ENCODE data around the gene PRKACA.

Gene PRKACA

GRCh38 chr19:14110650-14111049 lies 6.9 kb downstream of the PRKACA start:
- Histone ChIP-seq H3K18ac (ENCODE audit: low read length) (no peak overlapping the region), H3K27ac (ENCODE audit: low read depth, low read length) (no peak overlapping the region), H3K4me1 (ENCODE audit: control insufficient read depth, low read depth, low read length) (peaks cover 7% of the 10 kb centered on the region), H3K9ac (ENCODE audit: low read length) (no peak overlapping the region), H2BK5ac (ENCODE audit: low read length) (no peak overlapping the region), H2BK120ac (ENCODE audit: low read depth, low read length) (no peak overlapping the region), H3K4me3 (ENCODE audit: low read length) (no peak overlapping the region), H3K79me1 (ENCODE audit: low read length) (peaks cover 2% of the 10 kb centered on the region), H3K27me3 (ENCODE audit: insufficient read depth, low read length, poor library complexity) (no peaks in the 10 kb centered on the region), H3K4me2 (ENCODE audit: low read length) (no peak overlapping the region), H3K36me3 (ENCODE audit: control insufficient read depth, insufficient read depth, low read length) (no peaks in the 10 kb centered on the region), H3K23ac (ENCODE audit: low read length) (no peak overlapping the region), H2AK5ac (ENCODE audit: low read length) (no peak overlapping the region), H4K8ac (ENCODE audit: low read depth, low read length) (no peak overlapping the region), H4K5ac (ENCODE audit: low read length) (no peak overlapping the region), H3K56ac (ENCODE audit: low read length) (no peak overlapping the region), H3K4ac (ENCODE audit: low read depth, low read length) (no peak overlapping the region), H2BK15ac (replicated peaks; ENCODE audit: low read depth) (no peak overlapping the region), H3K79me2 (ENCODE audit: control insufficient read depth, insufficient read depth, low read length) (no peaks in the 10 kb centered on the region)
- DNase-seq: no peak
- no CpG with 5 or more reads among the region's 2 CpGs for WGBS (ENCODE audit: extremely low coverage, insufficient coverage, low lambda C conversion rate)

GRCh38 chr19:14107581-14108461 lies 9.7 kb downstream of the PRKACA start:
- Histone ChIP-seq H3K56ac (ENCODE audit: low read length) (no peak overlapping the region), H3K4ac (ENCODE audit: low read depth, low read length) (no peak overlapping the region), H3K79me1 (ENCODE audit: low read length) (no peaks in the 10 kb centered on the region), H3K79me2 (ENCODE audit: control insufficient read depth, insufficient read depth, low read length) (no peaks in the 10 kb centered on the region), H2BK15ac (replicated peaks; ENCODE audit: low read depth) (no peak overlapping the region), H3K27ac (ENCODE audit: low read depth, low read length) (no peak overlapping the region), H3K18ac (ENCODE audit: low read length) (no peak overlapping the region), H4K5ac (ENCODE audit: low read length) (no peak overlapping the region), H4K8ac (ENCODE audit: low read depth, low read length) (no peak overlapping the region), H3K4me1 (ENCODE audit: control insufficient read depth, low read depth, low read length) (peaks cover 3% of the 10 kb centered on the region), H3K9ac (ENCODE audit: low read length) (no peak overlapping the region), H3K27me3 (ENCODE audit: insufficient read depth, low read length, poor library complexity) (no peaks in the 10 kb centered on the region), H3K23ac (ENCODE audit: low read length) (no peak overlapping the region), H2BK120ac (ENCODE audit: low read depth, low read length) (no peak overlapping the region), H2AK5ac (ENCODE audit: low read length) (no peak overlapping the region), H2BK5ac (ENCODE audit: low read length) (no peak overlapping the region), H3K4me3 (ENCODE audit: low read length) (no peak overlapping the region), H3K4me2 (ENCODE audit: low read length) (no peak overlapping the region), H3K36me3 (ENCODE audit: control insufficient read depth, insufficient read depth, low read length) (no peaks in the 10 kb centered on the region)
- peak; percentile 34 for DNase-seq
- no CpG with 5 or more reads among the region's 23 CpGs for WGBS (ENCODE audit: extremely low coverage, insufficient coverage, low lambda C conversion rate)

GRCh38 chr19:14106840-14107239 lies 10.7 kb downstream of the PRKACA start:
- Histone ChIP-seq H3K4me2 (ENCODE audit: low read length) (no peak overlapping the region), H3K4me1 (ENCODE audit: control insufficient read depth, low read depth, low read length) (peaks cover under 1% of the 10 kb centered on the region), H3K9ac (ENCODE audit: low read length) (no peak overlapping the region), H4K8ac (ENCODE audit: low read depth, low read length) (no peak overlapping the region), H3K56ac (ENCODE audit: low read length) (no peak overlapping the region), H2AK5ac (ENCODE audit: low read length) (no peak overlapping the region), H2BK5ac (ENCODE audit: low read length) (no peak overlapping the region), H3K27ac (ENCODE audit: low read depth, low read length) (no peak overlapping the region), H3K4me3 (ENCODE audit: low read length) (no peak overlapping the region), H3K23ac (ENCODE audit: low read length) (no peak overlapping the region), H3K4ac (ENCODE audit: low read depth, low read length) (no peak overlapping the region), H3K18ac (ENCODE audit: low read length) (no peak overlapping the region), H2BK15ac (replicated peaks; ENCODE audit: low read depth) (no peak overlapping the region), H4K5ac (ENCODE audit: low read length) (no peak overlapping the region), H3K27me3 (ENCODE audit: insufficient read depth, low read length, poor library complexity) (no peaks in the 10 kb centered on the region), H3K79me1 (ENCODE audit: low read length) (no peaks in the 10 kb centered on the region), H3K79me2 (ENCODE audit: control insufficient read depth, insufficient read depth, low read length) (no peaks in the 10 kb centered on the region), H2BK120ac (ENCODE audit: low read depth, low read length) (no peak overlapping the region), H3K36me3 (ENCODE audit: control insufficient read depth, insufficient read depth, low read length) (no peaks in the 10 kb centered on the region)
- WGBS (ENCODE audit: extremely low coverage, insufficient coverage, low lambda C conversion rate): no CpG with 5 or more reads among the region's 16 CpGs
- DNase-seq: no peak

DNA sequence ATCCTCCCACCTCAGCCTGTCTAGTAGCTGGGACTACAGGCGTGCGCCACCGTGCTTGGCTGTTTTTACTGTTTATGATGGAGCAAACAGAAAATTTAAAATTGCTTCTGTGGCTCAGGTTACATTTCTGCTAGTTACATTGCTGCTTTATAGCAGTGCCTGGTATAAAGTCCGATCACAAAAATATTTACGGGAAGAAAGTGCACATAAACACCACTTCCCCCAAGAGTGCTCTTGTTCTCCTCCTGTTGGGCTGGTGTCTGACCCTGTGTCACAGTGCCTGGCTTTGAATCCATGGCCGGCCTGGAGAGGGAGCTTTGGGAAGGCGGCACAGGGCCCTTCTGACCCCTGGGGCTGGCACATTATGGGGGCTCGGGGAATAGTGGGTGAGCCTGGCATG lies 11.9 kb downstream of the PRKACA start:
- no peak overlapping the region for H3K18ac ChIP-seq (ENCODE audit: low read length)
- H3K23ac ChIP-seq (ENCODE audit: low read length): no peak overlapping the region

DNA sequence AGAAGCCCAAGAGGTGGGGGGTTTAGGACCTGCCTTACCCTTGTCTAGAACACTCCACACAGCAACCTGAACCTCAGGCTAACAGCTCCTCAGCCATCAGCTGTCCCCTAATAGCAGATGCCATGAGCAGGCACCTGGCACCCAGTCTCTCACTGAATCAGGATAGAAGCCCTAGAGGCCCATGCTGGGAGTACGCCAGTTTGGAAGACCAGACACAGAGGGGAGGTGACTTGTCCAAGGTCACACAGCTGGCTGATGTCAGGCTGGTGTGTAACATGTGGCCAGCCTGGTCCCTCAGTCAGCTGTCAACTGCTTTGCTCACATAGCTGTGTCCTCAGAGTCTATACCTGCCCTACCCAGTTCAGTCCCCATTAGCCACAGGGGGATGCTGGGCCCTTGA lies 14.3 kb downstream of the PRKACA start:
- Histone ChIP-seq H2AK5ac (ENCODE audit: low read length) (no peak overlapping the region), H3K4ac (ENCODE audit: low read depth, low read length) (no peak overlapping the region), H3K4me2 (ENCODE audit: low read length) (no peak overlapping the region), H3K4me1 (ENCODE audit: control insufficient read depth, low read depth, low read length) (no peaks in the 10 kb centered on the region), H4K5ac (ENCODE audit: low read length) (no peak overlapping the region), H3K4me3 (ENCODE audit: low read length) (no peak overlapping the region), H2BK5ac (ENCODE audit: low read length) (no peak overlapping the region), H3K36me3 (ENCODE audit: control insufficient read depth, insufficient read depth, low read length) (no peaks in the 10 kb centered on the region), H3K79me2 (ENCODE audit: control insufficient read depth, insufficient read depth, low read length) (no peaks in the 10 kb centered on the region), H3K27ac (ENCODE audit: low read depth, low read length) (no peak overlapping the region), H3K23ac (ENCODE audit: low read length) (no peak overlapping the region), H3K56ac (ENCODE audit: low read length) (no peak overlapping the region), H2BK120ac (ENCODE audit: low read depth, low read length) (no peak overlapping the region), H3K18ac (ENCODE audit: low read length) (no peak overlapping the region), H3K79me1 (ENCODE audit: low read length) (no peaks in the 10 kb centered on the region), H3K27me3 (ENCODE audit: insufficient read depth, low read length, poor library complexity) (no peaks in the 10 kb centered on the region), H2BK15ac (replicated peaks; ENCODE audit: low read depth) (no peak overlapping the region), H3K9ac (ENCODE audit: low read length) (no peak overlapping the region), H4K8ac (ENCODE audit: low read depth, low read length) (no peak overlapping the region)
- DNase-seq: no peak
- WGBS (ENCODE audit: extremely low coverage, insufficient coverage, low lambda C conversion rate): no CpG with 5 or more reads among the region's 1 CpG

More for the DNA sequence above, 11.9 kb downstream of the PRKACA start:
- Histone ChIP-seq H3K4me3 (ENCODE audit: low read length) (no peak overlapping the region), H2BK5ac (ENCODE audit: low read length) (no peak overlapping the region), H2AK5ac (ENCODE audit: low read length) (no peak overlapping the region), H3K9ac (ENCODE audit: low read length) (no peak overlapping the region), H3K4ac (ENCODE audit: low read depth, low read length) (no peak overlapping the region), H3K56ac (ENCODE audit: low read length) (no peak overlapping the region), H3K4me2 (ENCODE audit: low read length) (no peak overlapping the region), H3K36me3 (ENCODE audit: control insufficient read depth, insufficient read depth, low read length) (no peaks in the 10 kb centered on the region), H2BK15ac (replicated peaks; ENCODE audit: low read depth) (no peak overlapping the region), H3K79me1 (ENCODE audit: low read length) (no peaks in the 10 kb centered on the region), H3K79me2 (ENCODE audit: control insufficient read depth, insufficient read depth, low read length) (no peaks in the 10 kb centered on the region), H3K27ac (ENCODE audit: low read depth, low read length) (no peak overlapping the region), H4K5ac (ENCODE audit: low read length) (no peak overlapping the region), H2BK120ac (ENCODE audit: low read depth, low read length) (no peak overlapping the region), H3K27me3 (ENCODE audit: insufficient read depth, low read length, poor library complexity) (no peaks in the 10 kb centered on the region), H4K8ac (ENCODE audit: low read depth, low read length) (no peak overlapping the region), H3K4me1 (ENCODE audit: control insufficient read depth, low read depth, low read length) (no peaks in the 10 kb centered on the region)
- no peak for DNase-seq
- WGBS (ENCODE audit: extremely low coverage, insufficient coverage, low lambda C conversion rate): no CpG with 5 or more reads among the region's 8 CpGs

DNA sequence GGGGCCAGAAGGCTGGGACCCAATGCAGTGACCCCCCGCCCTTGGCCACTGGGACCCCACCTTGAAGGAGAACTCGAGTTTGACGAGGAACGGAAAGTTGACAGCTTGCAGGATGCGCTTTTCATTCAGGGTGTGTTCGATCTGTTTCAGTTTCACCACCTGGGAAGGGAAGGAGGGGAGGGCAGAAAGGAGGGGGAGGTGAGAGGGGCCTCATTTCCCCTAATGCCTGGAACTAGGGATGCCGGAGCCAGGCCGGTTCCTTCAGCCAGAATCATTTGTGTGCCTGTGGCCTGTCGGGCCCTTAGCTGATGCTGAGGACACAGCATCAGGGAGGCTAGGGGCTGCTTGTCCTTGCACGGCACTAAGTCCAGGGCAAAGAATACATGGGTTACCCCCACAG lies 14.8 kb downstream of the PRKACA start:
- Histone ChIP-seq H3K23ac (ENCODE audit: low read length) (no peak overlapping the region), H3K4me2 (ENCODE audit: low read length) (no peak overlapping the region), H3K4me3 (ENCODE audit: low read length) (no peak overlapping the region), H2BK120ac (ENCODE audit: low read depth, low read length) (no peak overlapping the region), H3K9ac (ENCODE audit: low read length) (no peak overlapping the region), H3K56ac (ENCODE audit: low read length) (no peak overlapping the region), H2AK5ac (ENCODE audit: low read length) (no peak overlapping the region), H3K27ac (ENCODE audit: low read depth, low read length) (no peak overlapping the region), H3K4ac (ENCODE audit: low read depth, low read length) (no peak overlapping the region), H3K4me1 (ENCODE audit: control insufficient read depth, low read depth, low read length) (no peaks in the 10 kb centered on the region), H4K8ac (ENCODE audit: low read depth, low read length) (no peak overlapping the region), H3K27me3 (ENCODE audit: insufficient read depth, low read length, poor library complexity) (no peaks in the 10 kb centered on the region), H2BK5ac (ENCODE audit: low read length) (no peak overlapping the region), H4K5ac (ENCODE audit: low read length) (no peak overlapping the region), H3K36me3 (ENCODE audit: control insufficient read depth, insufficient read depth, low read length) (no peaks in the 10 kb centered on the region), H3K79me1 (ENCODE audit: low read length) (no peaks in the 10 kb centered on the region), H3K18ac (ENCODE audit: low read length) (no peak overlapping the region), H2BK15ac (replicated peaks; ENCODE audit: low read depth) (no peak overlapping the region), H3K79me2 (ENCODE audit: control insufficient read depth, insufficient read depth, low read length) (no peaks in the 10 kb centered on the region)
- no peak for DNase-seq
- WGBS (ENCODE audit: extremely low coverage, insufficient coverage, low lambda C conversion rate): no CpG with 5 or more reads among the region's 10 CpGs

All from mesendoderm (in vitro differentiated cells).